H1 (cell line): ENCODE data around the gene HNRNPH3.

Experiments
- CTCF ChIP-seq, 3 experiments: IDR thresholded peaks; 1 replicate in 2 of 3; 2 replicates in 1 of 3; pipeline versions ENCODE4 v1.5.1 to v1.6.1; 2011; ENCODE audit warnings: low read length in 3 of 3, mild to moderate bottlenecking in 3 of 3, inconsistent platforms in 2 of 3, low read depth in 1 of 3, moderate library complexity in 1 of 3; ENCODE audit not compliant: insufficient read depth in 1 of 3; ENCODE audit errors: control extremely low read depth in 1 of 3
- EZH2 ChIP-seq: fragments of 200-600 bp; sonication (generic); IDR thresholded peaks from 2 replicates; pipeline ENCODE4 v1.7.1; 2012; ENCODE audit warnings: low read depth, mild to moderate bottlenecking, moderate library complexity, low read length, inconsistent platforms; ENCODE audit not compliant: severe bottlenecking
- HDAC2 ChIP-seq, 2 experiments: fragments of 300-600 bp in 1 of 2; sonication (generic) in 1 of 2; IDR thresholded peaks; 2 replicates each; pipeline ENCODE4 v1.6.1; 2011 to 2012; ENCODE audit warnings: low read depth in 2 of 2, low read length in 2 of 2, mild to moderate bottlenecking in 2 of 2, moderate library complexity in 2 of 2, borderline replicate concordance in 1 of 2, inconsistent platforms in 1 of 2
- SAP30 ChIP-seq: fragments of 300-600 bp; sonication (generic); IDR thresholded peaks from 2 replicates; pipeline ENCODE4 v1.7.1; 2012; ENCODE audit warnings: low read length, moderate library complexity, mild to moderate bottlenecking, inconsistent platforms; ENCODE audit not compliant: insufficient read depth, insufficient replicate concordance
- YY1 ChIP-seq: IDR thresholded peaks from 2 replicates; pipeline ENCODE4 v1.6.1; 2011; ENCODE audit warnings: low read depth, mild to moderate bottlenecking, low read length

GRCh38 chr10:68330852-68331454 lies 911 bp upstream of the HNRNPH3 start:
- TF ChIP-seq HDAC2 (IDR thresholded peaks at IDR 0.05; ENCODE audit: borderline replicate concordance in 1 of 2, low read depth in 2 of 2, low read length in 2 of 2) (no peak; a peak in 1 of 4 replicates), EZH2 (no peak), CTCF (IDR thresholded peaks at IDR 0.05; ENCODE audit: control extremely low read depth in 1 of 3, insufficient read depth in 1 of 3, low read depth in 1 of 3, low read length in 3 of 3) (no peak), SAP30 (no peak), YY1 (no peak)
